Epidermal melanocyte (primary cell): ENCODE measurements around the gene TMEM119.
"Not testable (repeated sequence)": the region's sequence is repeated elsewhere in the genome, so short reads cannot be mapped to it uniquely, and the experiment has no call there.

Experiments
- DNase-seq: peaks from one replicate; pipeline ENCODE4 v3.0.0; 2011; ENCODE audit warnings: low spot score; ENCODE audit not compliant: insufficient read length

The TMEM119 gene

GRCh38 chr12:108582978-108583770 is 14.7 kb downstream of the TMEM119 start:
- DNase-seq: no peak

GRCh38 chr12:108582509-108582908 is 15.4 kb downstream of the TMEM119 start:
- DNase-seq: no peak

GRCh38 chr12:108581311-108582227 is 16.3 kb downstream of the TMEM119 start:
- no peak for DNase-seq

- DNase-seq: no peak
Measured at GRCh38 chr12:108580531-108580930, 17.4 kb downstream of the TMEM119 start.

GRCh38 chr12:108578813-108579212 is 19.1 kb downstream of the TMEM119 start:
- no peak for DNase-seq

- no peak for DNase-seq
Measured at GRCh38 chr12:108578264-108578663, 19.6 kb downstream of the TMEM119 start.

- no peak for DNase-seq
Measured at GRCh38 chr12:108577458-108577857, 20.4 kb downstream of the TMEM119 start.

- no peak for DNase-seq
Measured at GRCh38 chr12:108576660-108577234, 21.1 kb downstream of the TMEM119 start.

GRCh38 chr12:108575199-108575912 is 22.5 kb downstream of the TMEM119 start:
- DNase-seq: no peak

GRCh38 chr12:108574276-108574675 is 23.6 kb downstream of the TMEM119 start:
- not testable (repeated sequence) for DNase-seq

GRCh38 chr12:108573317-108573716 is 24.6 kb downstream of the TMEM119 start:
- no peak for DNase-seq

- DNase-seq: no peak
Measured at GRCh38 chr12:108572166-108572790, 25.6 kb downstream of the TMEM119 start.

- no peak for DNase-seq
Measured at GRCh38 chr12:108571609-108572165, 26.2 kb downstream of the TMEM119 start.

GRCh38 chr12:108570743-108571608 is 26.9 kb downstream of the TMEM119 start:
- no peak for DNase-seq

- no peak for DNase-seq
Measured at GRCh38 chr12:108568338-108569154, 29.3 kb downstream of the TMEM119 start.

GRCh38 chr12:108567406-108568337 is 30.2 kb downstream of the TMEM119 start:
- no peak for DNase-seq

GRCh38 chr12:108566452-108566851 is 31.4 kb downstream of the TMEM119 start:
- DNase-seq: no peak

- DNase-seq: no peak
Measured at GRCh38 chr12:108565976-108566375, 31.9 kb downstream of the TMEM119 start.
